Trophoblast cell (in vitro differentiated cells and primary cell): ENCODE measurements around the gene COPB2.

Source experiments
- DNase-seq, 2 donors: peaks; one replicate each; pipeline ENCODE4 v3.0.0-alpha.2; 2016
- H2AFZ ChIP-seq: 2 replicates; pipeline ENCODE4 v1.6.1; 2013; ENCODE audit warnings: low read length, moderate library complexity, mild to moderate bottlenecking; ENCODE audit not compliant: insufficient read depth, poor library complexity
- H2AK5ac ChIP-seq: 2 replicates; pipeline ENCODE4 v1.6.1; 2013; ENCODE audit warnings: mild to moderate bottlenecking, low read length
- H2BK120ac ChIP-seq: 2 replicates; pipeline ENCODE4 v1.6.1; 2013; ENCODE audit warnings: low read length, mild to moderate bottlenecking, moderate library complexity; ENCODE audit not compliant: insufficient read depth, poor library complexity
- H2BK12ac ChIP-seq: 2 replicates; pipeline ENCODE4 v1.6.1; 2013; ENCODE audit warnings: mild to moderate bottlenecking, low read length, moderate library complexity
- H2BK5ac ChIP-seq: 2 replicates; pipeline ENCODE4 v1.6.1; 2013; ENCODE audit warnings: low read length, low read depth, moderate library complexity, mild to moderate bottlenecking; ENCODE audit not compliant: poor library complexity
- H3K14ac ChIP-seq: 2 replicates; pipeline ENCODE4 v1.6.1; 2013; ENCODE audit warnings: mild to moderate bottlenecking, low read length
- H3K18ac ChIP-seq: 2 replicates; pipeline ENCODE4 v1.6.1; 2013; ENCODE audit warnings: mild to moderate bottlenecking, low read length
- H3K23ac ChIP-seq: 2 replicates; pipeline ENCODE4 v1.6.1; 2013; ENCODE audit warnings: low read length
- H3K27ac ChIP-seq: 2 replicates; pipeline ENCODE4 v1.5.1; 2013; ENCODE audit warnings: low read depth, mild to moderate bottlenecking, inconsistent platforms, low read length, moderate library complexity
- H3K27me3 ChIP-seq: 2 replicates; pipeline ENCODE4 v1.6.1; 2013; ENCODE audit warnings: inconsistent platforms, mild to moderate bottlenecking, low read length, moderate library complexity; ENCODE audit not compliant: insufficient read depth
- H3K36me3 ChIP-seq, 2 experiments: 1 replicate in 1 of 2; 2 replicates in 1 of 2; pipeline ENCODE4 v1.6.1; 2013; ENCODE audit warnings: low read length in 2 of 2, mild to moderate bottlenecking in 2 of 2, moderate library complexity in 1 of 2; ENCODE audit not compliant: insufficient read depth in 2 of 2, control insufficient read depth in 1 of 2
- H3K4ac ChIP-seq: 2 replicates; pipeline ENCODE4 v1.6.1; 2013; ENCODE audit warnings: low read depth, mild to moderate bottlenecking, low read length, moderate library complexity
- H3K4me1 ChIP-seq, 2 experiments: 1 replicate in 1 of 2; 2 replicates in 1 of 2; pipeline ENCODE4 v1.6.1; 2013; ENCODE audit warnings: low read length in 2 of 2, mild to moderate bottlenecking in 2 of 2, moderate library complexity in 1 of 2; ENCODE audit not compliant: insufficient read depth in 2 of 2, control insufficient read depth in 1 of 2
- H3K4me2 ChIP-seq: 2 replicates; pipeline ENCODE4 v1.6.1; 2013; ENCODE audit warnings: inconsistent platforms, mild to moderate bottlenecking, low read length, moderate library complexity
- H3K4me3 ChIP-seq: 2 replicates; pipeline ENCODE4 v1.5.1; 2013; ENCODE audit warnings: mild to moderate bottlenecking, low read depth, low read length, inconsistent platforms
- H3K79me1 ChIP-seq: one replicate; pipeline ENCODE4 v1.6.1; 2013; ENCODE audit warnings: low read length
- H3K79me2 ChIP-seq: 2 replicates; pipeline ENCODE4 v1.6.1; 2013; ENCODE audit warnings: low read length, mild to moderate bottlenecking; ENCODE audit not compliant: control insufficient read depth, insufficient read depth, poor library complexity
- H3K9ac ChIP-seq: 2 replicates; pipeline ENCODE4 v1.6.1; 2013; ENCODE audit warnings: mild to moderate bottlenecking, low read length
- H3K9me3 ChIP-seq: 2 replicates; pipeline ENCODE4 v1.6.1; 2013; ENCODE audit warnings: low read depth, mild to moderate bottlenecking, control low read depth, inconsistent platforms, low read length; ENCODE audit not compliant: insufficient read depth
- H4K12ac ChIP-seq: 2 replicates; pipeline ENCODE4 v1.6.1; 2013; ENCODE audit warnings: low read depth, mild to moderate bottlenecking, low read length, moderate library complexity
- H4K8ac ChIP-seq: 2 replicates; pipeline ENCODE4 v1.6.1; 2013; ENCODE audit warnings: low read depth, mild to moderate bottlenecking, low read length, moderate library complexity
- H4K91ac ChIP-seq: one replicate; pipeline ENCODE4 v1.6.1; 2013; ENCODE audit warnings: low read depth, mild to moderate bottlenecking, low read length, moderate library complexity
- WGBS: extraction: QIAGEN DNeasy Blood & Tissue Kit; methylation state at CpG from one replicate; pipeline ENCODE4 v1.1.7; 2013; ENCODE audit warnings: missing lambda C conversion rate; ENCODE audit not compliant: insufficient read length, insufficient coverage; ENCODE audit errors: extremely low coverage; 5-methylcytosine and 5-hydroxymethylcytosine counted together

Gene COPB2

DNA sequence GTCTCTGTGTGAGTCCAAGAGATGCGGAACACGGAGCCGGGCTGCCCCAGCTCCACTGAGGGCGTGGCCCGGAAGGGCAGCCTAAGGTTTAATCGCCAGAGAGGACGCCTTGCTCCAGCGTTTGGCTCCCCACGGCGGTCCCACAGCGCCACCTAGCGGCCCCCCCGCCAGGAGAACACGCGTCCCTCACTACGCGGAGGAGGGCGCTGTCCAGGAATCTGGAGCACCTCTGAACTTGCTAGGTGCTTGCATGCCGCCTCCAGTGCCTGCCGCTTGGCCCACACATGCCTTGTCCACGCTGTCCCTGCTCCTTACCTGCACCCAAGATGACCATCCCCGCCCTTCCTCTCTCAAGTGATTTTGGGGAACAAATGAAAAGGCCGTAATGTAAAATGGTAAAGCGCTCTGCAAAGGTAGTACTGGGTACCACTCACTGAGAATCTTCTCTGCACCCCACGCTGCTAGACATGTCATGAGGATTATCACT is 60.0 kb downstream of the COPB2 start:
- DNase-seq, result peak; percentile 84 to 91
- Histone ChIP-seq H3K9ac (no peak overlapping the region), H2BK12ac (no peak overlapping the region), H4K8ac (no peak overlapping the region), H2BK5ac (no peak overlapping the region), H2BK120ac (no peak overlapping the region), H3K4me1 (peaks cover 3 to 4% of the 10 kb centered on the region in 2 experiments), H3K23ac (no peak overlapping the region), H3K4ac (no peak overlapping the region), H3K18ac (no peak overlapping the region), H3K27ac (no peak overlapping the region), H3K27me3 (no peaks in the 10 kb centered on the region), H2AK5ac (no peak overlapping the region), H3K79me2 (no peaks in the 10 kb centered on the region), H3K79me1 (no peaks in the 10 kb centered on the region), H4K91ac (no peak overlapping the region), H2AFZ (no peak overlapping the region), H3K4me3 (no peak overlapping the region), H4K12ac (no peak overlapping the region), H3K9me3 (no peaks in the 10 kb centered on the region), H3K36me3 (no peaks in the 10 kb centered on the region), H3K14ac (no peak overlapping the region), H3K4me2 (peak overlapping the region; percentile 42)
- WGBS, result no CpG with 5 or more reads among the region's 25 CpGs

DNA sequence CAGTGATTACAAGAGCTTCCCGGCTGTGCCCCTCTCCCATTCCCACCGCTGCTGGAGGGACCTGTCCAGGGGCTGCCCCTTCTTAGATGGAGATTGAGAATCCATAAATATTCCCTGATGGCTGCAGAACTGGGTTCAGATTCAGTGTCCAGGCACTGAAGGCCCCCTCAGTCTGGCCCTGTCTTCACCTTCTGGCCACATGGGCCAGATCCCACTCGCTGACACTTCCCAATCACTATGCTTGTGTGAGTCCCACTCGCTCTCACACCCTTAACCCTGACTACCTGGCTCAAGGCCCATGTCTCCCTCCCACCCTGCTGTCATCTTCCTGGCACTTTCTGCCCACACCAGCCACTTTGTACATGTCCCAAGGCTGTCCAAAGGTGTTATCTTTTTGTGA is 61.1 kb downstream of the COPB2 start:
- no peak overlapping the region for H3K23ac ChIP-seq
- H3K9ac ChIP-seq, result no peak overlapping the region
- no peak overlapping the region for H3K14ac ChIP-seq
- no peak overlapping the region for H2AFZ ChIP-seq
- no peak for DNase-seq
- peaks cover 3 to 4% of the 10 kb centered on the region in 2 experiments for H3K4me1 ChIP-seq
- no peak overlapping the region for H3K27ac ChIP-seq
- no peak overlapping the region for H3K4ac ChIP-seq
- H2BK5ac ChIP-seq, result no peak overlapping the region
- no peak overlapping the region for H4K12ac ChIP-seq
- no peak overlapping the region for H2AK5ac ChIP-seq
- H3K79me1 ChIP-seq, result no peaks in the 10 kb centered on the region
- no peak overlapping the region for H2BK12ac ChIP-seq
- H4K91ac ChIP-seq, result no peak overlapping the region
- H3K9me3 ChIP-seq, result no peaks in the 10 kb centered on the region
- H3K4me2 ChIP-seq, result no peak overlapping the region
- no peak overlapping the region for H2BK120ac ChIP-seq
- WGBS, result no CpG with 5 or more reads among the region's 4 CpGs
- no peaks in the 10 kb centered on the region for H3K27me3 ChIP-seq
- no peak overlapping the region for H4K8ac ChIP-seq
- no peak overlapping the region for H3K4me3 ChIP-seq
- H3K79me2 ChIP-seq, result no peaks in the 10 kb centered on the region
- H3K18ac ChIP-seq, result no peak overlapping the region
- H3K36me3 ChIP-seq, result no peaks in the 10 kb centered on the region

DNA sequence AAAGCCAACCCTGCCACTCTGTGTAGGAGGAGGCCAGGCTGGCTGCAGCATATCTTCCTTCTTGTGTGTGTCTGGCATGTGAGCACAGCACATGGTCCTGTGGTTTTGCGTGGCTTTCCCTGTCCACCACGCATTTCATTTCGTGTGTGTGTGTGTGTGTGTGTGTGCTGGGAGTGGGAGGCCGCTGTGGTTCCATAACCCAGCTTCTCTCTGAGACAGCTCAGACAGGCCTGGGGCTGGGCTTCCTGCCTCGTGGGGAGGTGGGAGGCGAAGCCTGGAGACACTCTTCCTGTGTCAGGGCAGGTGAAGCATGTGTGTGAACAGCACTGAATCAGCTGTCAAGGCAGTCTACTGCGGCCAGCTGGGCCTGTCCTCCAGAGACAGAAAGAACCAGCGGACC is 61.6 kb downstream of the COPB2 start:
- Histone ChIP-seq H3K9ac (no peak overlapping the region), H4K8ac (no peak overlapping the region), H2BK120ac (no peak overlapping the region), H3K18ac (no peak overlapping the region), H3K4ac (no peak overlapping the region), H2AK5ac (no peak overlapping the region), H3K79me1 (no peaks in the 10 kb centered on the region), H3K4me3 (no peak overlapping the region), H3K79me2 (no peaks in the 10 kb centered on the region), H2BK12ac (no peak overlapping the region), H2BK5ac (no peak overlapping the region), H4K91ac (no peak overlapping the region), H3K27ac (no peak overlapping the region), H3K14ac (no peak overlapping the region), H3K27me3 (no peaks in the 10 kb centered on the region), H3K23ac (no peak overlapping the region), H2AFZ (no peak overlapping the region), H3K4me1 (peaks cover 3 to 4% of the 10 kb centered on the region in 2 experiments), H3K36me3 (no peaks in the 10 kb centered on the region), H3K9me3 (no peaks in the 10 kb centered on the region), H4K12ac (no peak overlapping the region), H3K4me2 (no peak overlapping the region)
- DNase-seq, result no peak
- no CpG with 5 or more reads among the region's 8 CpGs for WGBS

DNA sequence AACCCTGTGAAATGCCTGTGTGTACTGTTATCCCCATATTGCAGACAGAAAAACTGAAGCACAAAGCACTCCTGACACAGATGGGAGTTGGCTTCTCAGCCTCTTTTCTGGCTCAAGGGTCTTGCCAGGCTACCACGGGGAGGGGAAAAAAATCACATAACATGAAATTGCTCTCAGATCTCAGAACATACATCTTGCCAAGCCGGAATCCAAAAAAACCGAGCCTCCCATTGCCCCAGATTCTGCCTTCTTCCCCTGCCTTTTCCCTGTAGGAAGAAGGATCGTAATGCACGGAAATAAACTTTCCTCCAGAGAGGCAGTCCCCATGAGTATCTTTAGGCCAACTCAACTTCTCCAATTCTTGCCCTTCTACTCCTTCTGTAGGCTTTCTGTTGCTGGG is 62.2 kb downstream of the COPB2 start:
- Histone ChIP-seq H3K4me3 (no peak overlapping the region), H3K36me3 (no peaks in the 10 kb centered on the region), H3K79me2 (no peaks in the 10 kb centered on the region), H2BK120ac (no peak overlapping the region), H4K91ac (no peak overlapping the region), H3K23ac (no peak overlapping the region), H3K18ac (no peak overlapping the region), H2BK5ac (no peak overlapping the region), H3K4ac (no peak overlapping the region), H3K9me3 (no peaks in the 10 kb centered on the region), H2AK5ac (no peak overlapping the region), H3K4me1 (peaks cover 3 to 4% of the 10 kb centered on the region in 2 experiments), H2BK12ac (no peak overlapping the region), H3K9ac (no peak overlapping the region), H2AFZ (no peak overlapping the region), H3K4me2 (no peak overlapping the region), H3K27ac (no peak overlapping the region), H3K79me1 (no peaks in the 10 kb centered on the region), H3K14ac (no peak overlapping the region), H4K12ac (no peak overlapping the region), H3K27me3 (no peaks in the 10 kb centered on the region), H4K8ac (no peak overlapping the region)
- no CpG with 5 or more reads among the region's 5 CpGs for WGBS
- DNase-seq, result no peak
